HG02610 (cell line): Measurements from ENCODE around the gene RNGTT.

Source experiments
- ATAC-seq: cut with Tn5 transposase; IDR thresholded peaks from one replicate; pipeline ENCODE4 v1.9.1; 2021; ENCODE audit warnings: mild to moderate bottlenecking, moderate library complexity; ENCODE audit not compliant: unreplicated experiment

The RNGTT gene

GRCh38 chr6:88623531-88623930, 339.9 kb downstream of the RNGTT start:
- no peak for ATAC-seq

GRCh38 chr6:88619951-88620350, 343.5 kb downstream of the RNGTT start:
- ATAC-seq: no peak

GRCh38 chr6:88616380-88616779, 347.0 kb downstream of the RNGTT start:
- ATAC-seq: no peak

- ATAC-seq: no peak
Measured at GRCh38 chr6:88614316-88614877, 349.0 kb downstream of the RNGTT start.

GRCh38 chr6:88612631-88613030, 350.8 kb downstream of the RNGTT start:
- no peak for ATAC-seq

GRCh38 chr6:88611721-88612120, 351.7 kb downstream of the RNGTT start:
- ATAC-seq: no peak

GRCh38 chr6:88609983-88610382, 353.4 kb downstream of the RNGTT start:
- no peak for ATAC-seq

GRCh38 chr6:88605271-88605670, 358.1 kb downstream of the RNGTT start:
- ATAC-seq: no peak

- ATAC-seq: no peak
Measured at GRCh38 chr6:88599571-88599970, 363.8 kb downstream of the RNGTT start.

GRCh38 chr6:88596801-88597200, 366.6 kb downstream of the RNGTT start:
- ATAC-seq: no peak

GRCh38 chr6:88588938-88589337, 374.5 kb downstream of the RNGTT start:
- ATAC-seq: no peak

GRCh38 chr6:88587150-88587520, 376.3 kb downstream of the RNGTT start:
- ATAC-seq: no peak

GRCh38 chr6:88586371-88587149, 376.9 kb downstream of the RNGTT start:
- no peak for ATAC-seq

- no peak for ATAC-seq
Measured at GRCh38 chr6:88585276-88585692, 378.1 kb downstream of the RNGTT start.

GRCh38 chr6:88584581-88585275, 378.7 kb downstream of the RNGTT start:
- ATAC-seq: no peak

GRCh38 chr6:88577461-88577860, 386.0 kb downstream of the RNGTT start:
- ATAC-seq: no peak

GRCh38 chr6:88575536-88575935, 387.9 kb downstream of the RNGTT start:
- ATAC-seq: no peak

- ATAC-seq: no peak
Measured at GRCh38 chr6:88574651-88575050, 388.8 kb downstream of the RNGTT start.

- ATAC-seq: no peak
Measured at GRCh38 chr6:88574031-88574430, 389.4 kb downstream of the RNGTT start.

- ATAC-seq: no peak
Measured at GRCh38 chr6:88573561-88573960, 389.9 kb downstream of the RNGTT start.

- ATAC-seq: no peak
Measured at GRCh38 chr6:88572449-88573139, 390.8 kb downstream of the RNGTT start.

GRCh38 chr6:88569959-88570358, 393.5 kb downstream of the RNGTT start:
- ATAC-seq: no peak
